LoVo (cell line): ENCODE results near the gene SRCIN1.
"Not testable (repeated sequence)": the region's sequence is repeated elsewhere in the genome, so short reads cannot be mapped to it uniquely, and the experiment has no call there.

Experiments
- DNase-seq: peaks from one replicate; pipeline ENCODE4 v3.0.0-alpha.2; 2016; ENCODE audit warnings: low spot score

SRCIN1 gene

GRCh38 chr17:38482039-38482699 lies 123.6 kb downstream of the SRCIN1 start:
- DNase-seq = not testable (repeated sequence)
